ENCODE measurements around the gene CD34.

Gene CD34

GRCh38 chr1:207837673-207838072 is 73.3 kb downstream of the CD34 start:
- Histone ChIP-seq H3K9me2 (ENCODE audit: low read depth, low read length) (no peaks in the 10 kb centered on the region), H3K36me3 (ENCODE audit: insufficient read depth, low read length) (no peaks in the 10 kb centered on the region), H3K27me3 (ENCODE audit: insufficient read depth, low read length) (no peaks in the 10 kb centered on the region), H3K79me2 (ENCODE audit: insufficient read depth, low read length) (no peaks in the 10 kb centered on the region), H2AFZ (ENCODE audit: low read length) (no peak overlapping the region), H3K4me2 (ENCODE audit: low read length) (no peak overlapping the region), H3K4me3 (ENCODE audit: low read depth, low read length, poor library complexity, severe bottlenecking) (no peak overlapping the region), H3K9me3 (ENCODE audit: low read length) (no peaks in the 10 kb centered on the region), H3F3A (ENCODE audit: insufficient read depth, low read length) (no peaks in the 10 kb centered on the region), H3K4me1 (ENCODE audit: insufficient read depth, low read length, severe bottlenecking) (peaks cover 1% of the 10 kb centered on the region), H3K27ac (ENCODE audit: low read depth, low read length, poor library complexity, severe bottlenecking) (no peak overlapping the region), H4K20me1 (ENCODE audit: insufficient read depth, low read length) (no peaks in the 10 kb centered on the region), H3K9ac (ENCODE audit: low read length) (no peak overlapping the region)
- TF ChIP-seq CTCF (IDR thresholded peaks at IDR 0.05; ENCODE audit: low read length) (no peak), EZH2 (IDR thresholded peaks at IDR 0.05; ENCODE audit: borderline replicate concordance, low read length) (no peak)

GRCh38 chr1:207836591-207837347 is 74.2 kb downstream of the CD34 start:
- Histone ChIP-seq H3K9me3 (ENCODE audit: low read length) (no peaks in the 10 kb centered on the region), H3K9me2 (ENCODE audit: low read depth, low read length) (no peaks in the 10 kb centered on the region), H2AFZ (ENCODE audit: low read length) (no peak overlapping the region), H3K4me1 (ENCODE audit: insufficient read depth, low read length, severe bottlenecking) (peaks cover 10% of the 10 kb centered on the region), H3K27me3 (ENCODE audit: insufficient read depth, low read length) (no peaks in the 10 kb centered on the region), H3K4me3 (ENCODE audit: low read depth, low read length, poor library complexity, severe bottlenecking) (no peak overlapping the region), H3K36me3 (ENCODE audit: insufficient read depth, low read length) (no peaks in the 10 kb centered on the region), H3K27ac (ENCODE audit: low read depth, low read length, poor library complexity, severe bottlenecking) (no peak overlapping the region), H4K20me1 (ENCODE audit: insufficient read depth, low read length) (no peaks in the 10 kb centered on the region), H3K4me2 (ENCODE audit: low read length) (no peak overlapping the region), H3K9ac (ENCODE audit: low read length) (no peak overlapping the region), H3F3A (ENCODE audit: insufficient read depth, low read length) (no peaks in the 10 kb centered on the region), H3K79me2 (ENCODE audit: insufficient read depth, low read length) (no peaks in the 10 kb centered on the region)
- TF ChIP-seq EZH2 (IDR thresholded peaks at IDR 0.05; ENCODE audit: borderline replicate concordance, low read length) (no peak), CTCF (IDR thresholded peaks at IDR 0.05; ENCODE audit: low read length) (no peak)

- H3K4me1 ChIP-seq (ENCODE audit: insufficient read depth, low read length, severe bottlenecking) = peaks cover 15% of the 10 kb centered on the region
- no peaks in the 10 kb centered on the region for H3K9me3 ChIP-seq (ENCODE audit: low read length)
- no peak overlapping the region for H3K9ac ChIP-seq (ENCODE audit: low read length)
- no peak overlapping the region for H3K4me2 ChIP-seq (ENCODE audit: low read length)
- no peak overlapping the region for H3K27ac ChIP-seq (ENCODE audit: low read depth, low read length, poor library complexity, severe bottlenecking)
- no peak overlapping the region for H2AFZ ChIP-seq (ENCODE audit: low read length)
- no peaks in the 10 kb centered on the region for H4K20me1 ChIP-seq (ENCODE audit: insufficient read depth, low read length)
- H3K27me3 ChIP-seq (ENCODE audit: insufficient read depth, low read length) = no peaks in the 10 kb centered on the region
- TF ChIP-seq EZH2 (IDR thresholded peaks at IDR 0.05; ENCODE audit: borderline replicate concordance, low read length) (no peak), CTCF (IDR thresholded peaks at IDR 0.05; ENCODE audit: low read length) (no peak)
- no peaks in the 10 kb centered on the region for H3K9me2 ChIP-seq (ENCODE audit: low read depth, low read length)
- H3K79me2 ChIP-seq (ENCODE audit: insufficient read depth, low read length) = no peaks in the 10 kb centered on the region
- no peaks in the 10 kb centered on the region for H3K36me3 ChIP-seq (ENCODE audit: insufficient read depth, low read length)
- no peaks in the 10 kb centered on the region for H3F3A ChIP-seq (ENCODE audit: insufficient read depth, low read length)
- H3K4me3 ChIP-seq (ENCODE audit: low read depth, low read length, poor library complexity, severe bottlenecking) = no peak overlapping the region
Measured at GRCh38 chr1:207835958-207836357, 75.0 kb downstream of the CD34 start.
